ENCODE measurements around the gene NRXN3.

Gene NRXN3

GRCh38 chr14:78325911-78326310 lies 155.7 kb downstream of the NRXN3 start:
- no peak overlapping the region for H3K4me3 ChIP-seq (ENCODE audit: low read length)
- TF ChIP-seq CTCF (conservative IDR thresholded peaks at IDR 0.05; ENCODE audit: low read depth, low read length): no peak
- DNase-seq (ENCODE audit: low read depth): no peak

GRCh38 chr14:78327426-78328221 lies 157.5 kb downstream of the NRXN3 start:
- DNase-seq (ENCODE audit: low read depth): no peak
- no peak overlapping the region for H3K4me3 ChIP-seq (ENCODE audit: low read length)
- no peak for TF ChIP-seq CTCF (conservative IDR thresholded peaks at IDR 0.05; ENCODE audit: low read depth, low read length)

- H3K4me3 ChIP-seq (ENCODE audit: low read length): no peak overlapping the region
- no peak for TF ChIP-seq CTCF (conservative IDR thresholded peaks at IDR 0.05; ENCODE audit: low read depth, low read length)
- DNase-seq (ENCODE audit: low read depth): no peak
Observed at GRCh38 chr14:78329371-78329770, 159.2 kb downstream of the NRXN3 start.

GRCh38 chr14:78335531-78335930 lies 165.4 kb downstream of the NRXN3 start:
- no peak for TF ChIP-seq CTCF (conservative IDR thresholded peaks at IDR 0.05; ENCODE audit: low read depth, low read length)
- no peak overlapping the region for H3K4me3 ChIP-seq (ENCODE audit: low read length)
- DNase-seq (ENCODE audit: low read depth): no peak

- DNase-seq (ENCODE audit: low read depth): no peak
- H3K4me3 ChIP-seq (ENCODE audit: low read length): no peak overlapping the region
- no peak for TF ChIP-seq CTCF (conservative IDR thresholded peaks at IDR 0.05; ENCODE audit: low read depth, low read length)
Observed at GRCh38 chr14:78340250-78340649, 170.1 kb downstream of the NRXN3 start.

GRCh38 chr14:78341827-78342389 lies 171.7 kb downstream of the NRXN3 start:
- TF ChIP-seq CTCF (conservative IDR thresholded peaks at IDR 0.05; ENCODE audit: low read depth, low read length): no peak
- H3K4me3 ChIP-seq (ENCODE audit: low read length): no peak overlapping the region
- DNase-seq (ENCODE audit: low read depth): no peak

- no peak for TF ChIP-seq CTCF (conservative IDR thresholded peaks at IDR 0.05; ENCODE audit: low read depth, low read length)
- no peak for DNase-seq (ENCODE audit: low read depth)
- no peak overlapping the region for H3K4me3 ChIP-seq (ENCODE audit: low read length)
Observed at GRCh38 chr14:78342879-78343278, 172.7 kb downstream of the NRXN3 start.
